Loucy (cell line): ENCODE data around the gene ZNF786.
A peak's percentile ranks its signal among the peaks of the same experiment; 100 is the strongest.
"Not testable (repeated sequence)": the region's sequence is repeated elsewhere in the genome, so short reads cannot be mapped to it uniquely, and the experiment has no call there.

ENCODE experiments used
- H2AFZ ChIP-seq: fragments of 200-600 bp; sonication (generic); 2 replicates; pipeline ENCODE4 v1.6.0; 2016; ENCODE audit warnings: antibody characterized with exemption, mild to moderate bottlenecking, low read length, moderate library complexity
- H3F3A ChIP-seq: fragments of 200-600 bp; 2 replicates; pipeline ENCODE4 v1.6.0; 2016; ENCODE audit warnings: antibody characterized with exemption, low read depth, mild to moderate bottlenecking
- H3K27me3 ChIP-seq: fragments of 200-600 bp; sonication (generic); 2 replicates; pipeline ENCODE4 v1.6.1; 2014; ENCODE audit warnings: low read length, mild to moderate bottlenecking; ENCODE audit not compliant: insufficient read depth, poor library complexity, severe bottlenecking
- H3K36me3 ChIP-seq: fragments of 200-600 bp; sonication (generic); 2 replicates; pipeline ENCODE4 v1.6.1; 2016; ENCODE audit warnings: low read length; ENCODE audit not compliant: insufficient read depth
- H3K4me1 ChIP-seq: fragments of 200-600 bp; sonication (generic); 2 replicates; pipeline ENCODE4 v1.5.1; 2014; ENCODE audit warnings: low read length, mild to moderate bottlenecking; ENCODE audit not compliant: insufficient read depth, poor library complexity, severe bottlenecking
- H3K4me2 ChIP-seq: fragments of 200-600 bp; sonication (generic); 2 replicates; pipeline ENCODE4 v1.6.0; 2014; ENCODE audit warnings: antibody characterized with exemption, low read length, low read depth, mild to moderate bottlenecking; ENCODE audit not compliant: poor library complexity, severe bottlenecking
- H3K4me3 ChIP-seq: fragments of 200-600 bp; sonication (generic); 2 replicates; pipeline ENCODE4 v1.5.1; 2014; ENCODE audit warnings: low read length, mild to moderate bottlenecking, mixed read lengths; ENCODE audit not compliant: poor library complexity, severe bottlenecking
- H3K79me2 ChIP-seq: fragments of 200-600 bp; sonication (generic); 2 replicates; pipeline ENCODE4 v1.6.1; 2014; ENCODE audit warnings: low read length; ENCODE audit not compliant: insufficient read depth
- H3K9ac ChIP-seq: fragments of 200-600 bp; sonication (generic); 2 replicates; pipeline ENCODE4 v1.6.0; 2014; ENCODE audit warnings: mild to moderate bottlenecking, low read depth, low read length, moderate library complexity; ENCODE audit not compliant: poor library complexity, severe bottlenecking
- H3K9me2 ChIP-seq: fragments of 200-600 bp; sonication (generic); replicated peaks from 2 replicates; pipeline ENCODE4 v1.6.1; 2016; ENCODE audit warnings: low read depth, low read length, mixed read lengths
- H3K9me3 ChIP-seq: fragments of 200-600 bp; sonication (generic); 2 replicates; pipeline ENCODE4 v1.6.1; 2014; ENCODE audit warnings: mild to moderate bottlenecking, antibody characterized with exemption, low read length, low read depth; ENCODE audit not compliant: insufficient read depth
- H4K20me1 ChIP-seq: fragments of 200-600 bp; sonication (generic); 2 replicates; pipeline ENCODE4 v1.6.0; 2014; ENCODE audit warnings: antibody characterized with exemption, low read length, mild to moderate bottlenecking; ENCODE audit not compliant: insufficient read depth, poor library complexity, severe bottlenecking
- EZH2phosphoT487 ChIP-seq: fragments of 200-600 bp; IDR thresholded peaks from 2 replicates; pipeline ENCODE4 v1.6.1; 2018; ENCODE audit warnings: antibody characterized with exemption, mild to moderate bottlenecking, moderate library complexity, borderline replicate concordance
- TF ChIP-seq, protein P1 (sequence below): fragments of 200-600 bp; sonication (generic); conservative IDR thresholded peaks from 2 replicates; pipeline ENCODE4 v1.5.1; 2014; ENCODE audit warnings: mild to moderate bottlenecking, antibody characterized with exemption, low read length

The ZNF786 gene

DNA sequence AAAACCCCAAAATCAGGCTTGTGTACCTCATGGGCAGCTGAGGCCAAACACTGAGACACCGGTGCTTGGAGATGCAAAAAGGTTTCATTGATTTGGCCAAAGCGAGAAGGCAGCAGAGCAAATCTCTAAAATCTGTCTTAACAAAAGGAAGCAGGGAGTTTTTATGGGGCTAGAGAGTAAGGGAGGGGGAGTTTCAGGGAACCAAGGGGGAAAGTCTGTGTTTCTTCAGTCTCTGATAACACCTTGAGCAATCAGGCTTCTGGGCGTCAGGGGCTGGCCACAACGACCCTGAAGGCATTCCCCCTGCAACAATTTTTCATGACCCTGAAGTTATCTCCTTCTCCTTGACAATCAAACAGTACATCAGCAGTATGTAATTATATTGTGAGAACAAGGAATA, 2.7 kb upstream of the ZNF786 start:
- Histone ChIP-seq H3K4me3 (no peak overlapping the region), H3K79me2 (peaks cover 19% of the 10 kb centered on the region), H2AFZ (no peak overlapping the region), H3F3A (no peaks in the 10 kb centered on the region), H3K4me2 (peak overlapping the region; percentile 3), H3K9me2 (no peaks in the 10 kb centered on the region), H3K27me3 (no peaks in the 10 kb centered on the region), H3K9me3 (no peaks in the 10 kb centered on the region), H3K4me1 (peaks cover 7% of the 10 kb centered on the region), H3K36me3 (no peaks in the 10 kb centered on the region), H4K20me1 (no peaks in the 10 kb centered on the region), H3K9ac (no peak overlapping the region)
- TF ChIP-seq EZH2phosphoT487 = no peak
- TF ChIP-seq, protein P1, sequence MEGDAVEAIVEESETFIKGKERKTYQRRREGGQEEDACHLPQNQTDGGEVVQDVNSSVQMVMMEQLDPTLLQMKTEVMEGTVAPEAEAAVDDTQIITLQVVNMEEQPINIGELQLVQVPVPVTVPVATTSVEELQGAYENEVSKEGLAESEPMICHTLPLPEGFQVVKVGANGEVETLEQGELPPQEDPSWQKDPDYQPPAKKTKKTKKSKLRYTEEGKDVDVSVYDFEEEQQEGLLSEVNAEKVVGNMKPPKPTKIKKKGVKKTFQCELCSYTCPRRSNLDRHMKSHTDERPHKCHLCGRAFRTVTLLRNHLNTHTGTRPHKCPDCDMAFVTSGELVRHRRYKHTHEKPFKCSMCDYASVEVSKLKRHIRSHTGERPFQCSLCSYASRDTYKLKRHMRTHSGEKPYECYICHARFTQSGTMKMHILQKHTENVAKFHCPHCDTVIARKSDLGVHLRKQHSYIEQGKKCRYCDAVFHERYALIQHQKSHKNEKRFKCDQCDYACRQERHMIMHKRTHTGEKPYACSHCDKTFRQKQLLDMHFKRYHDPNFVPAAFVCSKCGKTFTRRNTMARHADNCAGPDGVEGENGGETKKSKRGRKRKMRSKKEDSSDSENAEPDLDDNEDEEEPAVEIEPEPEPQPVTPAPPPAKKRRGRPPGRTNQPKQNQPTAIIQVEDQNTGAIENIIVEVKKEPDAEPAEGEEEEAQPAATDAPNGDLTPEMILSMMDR = no peak

DNA sequence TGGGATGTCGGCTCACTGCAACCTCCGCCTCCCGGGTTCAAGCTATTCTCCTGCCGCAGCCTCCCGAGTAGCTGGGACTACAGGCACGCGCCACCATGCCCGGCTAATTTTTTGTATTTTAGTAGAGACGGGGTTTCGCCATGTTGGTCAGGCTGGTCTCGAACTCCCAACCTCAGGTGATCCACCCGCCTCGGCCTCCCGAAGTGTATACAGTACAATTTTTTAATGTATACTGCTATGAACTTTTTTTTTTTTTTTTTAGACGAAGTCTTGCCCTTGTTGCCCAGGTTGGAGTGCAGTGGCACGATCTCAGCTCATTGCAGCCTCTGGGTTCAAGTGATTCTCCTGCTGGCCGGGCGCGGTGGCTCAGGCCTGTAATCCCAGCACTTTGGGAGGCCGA, 1.7 kb upstream of the ZNF786 start:
- H3K27me3 ChIP-seq, H2AFZ ChIP-seq, H3K4me2 ChIP-seq, H3K9ac ChIP-seq, H3F3A ChIP-seq, H3K9me3 ChIP-seq, H3K4me1 ChIP-seq, H3K36me3 ChIP-seq, H4K20me1 ChIP-seq, H3K9me2 ChIP-seq, H3K4me3 ChIP-seq: not testable (repeated sequence)
- peaks cover 21% of the 10 kb centered on the region for H3K79me2 ChIP-seq

DNA sequence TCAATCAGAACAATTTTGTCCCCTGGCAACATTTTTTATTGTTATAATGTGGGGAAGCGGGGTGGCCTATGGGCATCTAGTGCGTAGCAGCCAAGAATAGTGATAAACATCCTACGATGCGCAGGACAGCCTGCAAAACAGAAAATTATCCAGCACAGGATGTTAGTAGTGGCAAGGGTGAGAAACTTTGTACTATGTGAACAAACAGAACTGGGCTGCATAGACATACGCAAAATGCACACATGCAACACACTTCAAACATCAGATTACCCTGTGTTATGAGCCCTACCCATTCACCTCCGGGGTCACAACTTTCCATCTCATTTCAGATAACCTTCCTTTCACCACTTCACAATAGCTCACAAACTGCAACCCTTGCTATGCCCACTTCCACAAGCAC, 3.1 kb downstream of the ZNF786 start:
- Histone ChIP-seq H3K9me3 (peaks cover 4% of the 10 kb centered on the region; the same call in 1 of the 2 replicates), H3F3A (no peaks in the 10 kb centered on the region), H3K79me2 (peaks cover 24% of the 10 kb centered on the region), H3K9ac (no peak overlapping the region), H3K36me3 (no peaks in the 10 kb centered on the region), H4K20me1 (no peaks in the 10 kb centered on the region), H2AFZ (no peak overlapping the region), H3K9me2 (no peaks in the 10 kb centered on the region), H3K27me3 (no peaks in the 10 kb centered on the region), H3K4me2 (peak overlapping the region; percentile 3), H3K4me3 (no peak overlapping the region), H3K4me1 (peaks cover 3% of the 10 kb centered on the region)
- TF ChIP-seq, protein P1 = no peak
- no peak for TF ChIP-seq EZH2phosphoT487

DNA sequence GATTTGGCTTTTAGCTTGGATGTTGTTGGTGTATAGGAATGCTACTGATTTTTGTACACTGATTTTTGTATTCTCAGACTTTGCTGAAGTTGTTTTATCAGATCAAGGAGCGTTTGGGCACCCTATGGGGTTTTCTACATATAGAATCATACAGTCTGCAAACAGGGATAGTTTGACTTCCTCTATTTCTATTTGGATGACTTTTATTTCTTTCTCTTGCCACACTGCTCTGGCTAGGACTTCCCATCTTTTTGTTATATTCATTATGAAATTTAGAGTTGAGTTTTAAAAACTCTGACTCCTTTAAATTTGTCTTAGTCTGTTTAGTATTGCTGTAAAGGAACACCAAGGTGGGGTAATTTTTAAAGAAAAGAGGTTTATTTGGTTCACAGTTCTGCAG, 4.7 kb downstream of the ZNF786 start:
- Histone ChIP-seq H3K9ac (no peak overlapping the region), H3K36me3 (no peaks in the 10 kb centered on the region), H2AFZ (no peak overlapping the region), H4K20me1 (no peaks in the 10 kb centered on the region), H3K4me2 (no peak overlapping the region), H3K9me3 (peaks cover 4% of the 10 kb centered on the region; the same call in 1 of the 2 replicates), H3K79me2 (peaks cover 24% of the 10 kb centered on the region), H3F3A (no peaks in the 10 kb centered on the region), H3K27me3 (no peaks in the 10 kb centered on the region), H3K4me1 (peaks cover 3% of the 10 kb centered on the region), H3K4me3 (no peak overlapping the region), H3K9me2 (no peaks in the 10 kb centered on the region)
- TF ChIP-seq, protein P1 = no peak
- TF ChIP-seq EZH2phosphoT487 = no peak
